ENCODE results near the gene EQTN. TPM values are rescaled to one million over a fixed set of nuclear protein-coding genes. Genes with fewer than 3 reads are reported as not detected.

The EQTN gene
- total RNA-seq, 1 experiment from 2014 or later = not detected

DNA sequence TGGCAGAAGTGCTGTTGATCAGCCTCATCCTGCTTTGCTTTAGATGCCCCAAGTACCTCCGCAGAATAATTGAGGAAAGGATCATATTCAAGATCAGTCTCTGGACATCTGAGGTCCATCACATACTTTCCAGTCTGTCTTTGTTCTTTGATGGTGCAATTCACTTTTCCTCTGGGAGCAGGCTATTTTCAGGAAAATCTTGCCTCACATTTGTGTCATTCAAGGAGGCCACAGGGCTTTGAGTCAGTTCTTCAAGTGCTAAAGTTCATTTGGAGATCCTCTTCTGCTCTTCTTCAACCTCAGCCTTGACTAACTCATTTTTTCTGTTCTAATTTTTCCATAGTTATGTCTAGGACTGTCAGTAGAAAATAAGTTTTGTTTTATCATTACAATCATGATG, 18.6 kb downstream of the EQTN start:
- intact Hi-C loops (cut with micrococcal nuclease) = no loop called here
- BruUV-seq (replicated peaks) = no TSS peak
- H3K9ac ChIP-seq (ENCODE audit: low read length) = no peak overlapping the region
- DNase-seq (ENCODE audit: low read depth, low spot score) = no peak
- no peak overlapping the region for H2AFZ ChIP-seq (ENCODE audit: low read depth, low read length, poor library complexity, severe bottlenecking)
- RAD21 ChIA-PET (ENCODE audit: low non-redundant PET in 1 of 2, low total read pairs in 2 of 2, uncharacterized antibody in 2 of 2, unreplicated experiment in 2 of 2) = no interaction called here
- CTCF ChIA-PET = no interaction called here
- no peaks in the 10 kb centered on the region for H3K9me2 ChIP-seq (ENCODE audit: insufficient read depth)
- no peak overlapping the region for H3K4me2 ChIP-seq (ENCODE audit: low read length)
- POLR2A ChIA-PET = no interaction called here
- no peaks in the 10 kb centered on the region for H3K79me2 ChIP-seq (ENCODE audit: insufficient read depth, low read length)
- 0 out of 2 replicates have a peak, but pooled peaks cover 5% of the 10 kb centered on the region for H3K27me3 ChIP-seq (ENCODE audit: insufficient read depth, low read length)
- TF ChIP-seq YY1 (IDR thresholded peaks at IDR 0.05; ENCODE audit: extremely low read depth, insufficient replicate concordance, low read depth, low read length) = no peak
- TF ChIP-seq ATF3 (IDR thresholded peaks at IDR 0.05) = no peak
- TF ChIP-seq EZH2phosphoT487 (IDR thresholded peaks at IDR 0.05; ENCODE audit: borderline replicate concordance) = no peak
- no peak for TF ChIP-seq SIN3A (IDR thresholded peaks at IDR 0.05; ENCODE audit: low read depth)
- no peak for TF ChIP-seq ZBTB33 (IDR thresholded peaks at IDR 0.05; ENCODE audit: extremely low read depth, insufficient replicate concordance, low read length)
- no peak for TF ChIP-seq REST (IDR thresholded peaks at IDR 0.05; ENCODE audit: low read depth)
- no peak for TF ChIP-seq FOSL1 (IDR thresholded peaks at IDR 0.05; ENCODE audit: low read depth)
- TF ChIP-seq CTCF (IDR thresholded peaks at IDR 0.05 in 2 of 3, conservative IDR thresholded peaks at IDR 0.05 in 1 of 3; ENCODE audit: borderline replicate concordance in 1 of 3, insufficient read depth in 1 of 3, low read depth in 2 of 3, low read length in 2 of 3) = no peak
- no peak for TF ChIP-seq POLR2A (IDR thresholded peaks at IDR 0.05; ENCODE audit: borderline replicate concordance, extremely low read depth, insufficient read depth, insufficient read length)
- TF ChIP-seq ZNF274 (IDR thresholded peaks at IDR 0.05; ENCODE audit: low read depth, low read length) = no peak
- no peak for TF ChIP-seq EGR1 (IDR thresholded peaks at IDR 0.05; ENCODE audit: low read depth)
- no peak for TF ChIP-seq CBX3 (IDR thresholded peaks at IDR 0.05; ENCODE audit: low read depth)
- TF ChIP-seq JUND (IDR thresholded peaks at IDR 0.05) = no peak
- no peak for TF ChIP-seq TCF7L2 (IDR thresholded peaks at IDR 0.05; ENCODE audit: borderline replicate concordance, extremely low read depth, insufficient read depth, insufficient read length)
- no peak for TF ChIP-seq EZH2 (IDR thresholded peaks at IDR 0.05)
- TF ChIP-seq CEBPB (IDR thresholded peaks at IDR 0.05; ENCODE audit: low read depth) = no peak
- no peak for TF ChIP-seq SRF (IDR thresholded peaks at IDR 0.05; ENCODE audit: low read depth)
- no peak for TF ChIP-seq POLR2AphosphoS5 (IDR thresholded peaks at IDR 0.05; ENCODE audit: low read depth, low read length)
- no peak for TF ChIP-seq ZFX (IDR thresholded peaks at IDR 0.05)
- no peak for TF ChIP-seq SP1 (IDR thresholded peaks at IDR 0.05; ENCODE audit: low read depth)
- H3K9me3 ChIP-seq (ENCODE audit: control insufficient read depth in 1 of 2, insufficient read depth in 1 of 2, low read depth in 1 of 2, low read length in 2 of 2) = no peaks in the 10 kb centered on the region
- H3K27ac ChIP-seq (ENCODE audit: low read depth, low read length) = no peak overlapping the region
- H3K4me1 ChIP-seq (ENCODE audit: control insufficient read depth in 1 of 2, insufficient read depth in 2 of 2, low read length in 2 of 2) = no peaks in the 10 kb centered on the region; a peak in 1 of 4 replicates
- no peak overlapping the region for H3K4me3 ChIP-seq (replicated peaks in 1 of 2; ENCODE audit: low read depth in 1 of 2, low read length in 2 of 2)
- no peaks in the 10 kb centered on the region for H3K36me3 ChIP-seq (ENCODE audit: control insufficient read depth in 1 of 2, insufficient read depth in 2 of 2, low read length in 2 of 2)
- H4K20me1 ChIP-seq (ENCODE audit: insufficient read depth) = no peaks in the 10 kb centered on the region
- ATAC-seq = no peak

Data from HCT116 (cell line).